Measurements from ENCODE around the gene ADGRG4. TPM values are rescaled to one million over a fixed set of nuclear protein-coding genes. Genes with fewer than 3 reads are reported as not detected.
A peak's percentile ranks its signal among the peaks of the same experiment; 100 is the strongest.
"Not testable (repeated sequence)": the region's sequence is repeated elsewhere in the genome, so short reads cannot be mapped to it uniquely, and the experiment has no call there.

ADGRG4 gene
- polyA plus RNA-seq, 6 donors from 2014 or later, result not detected

GRCh38 chrX:136271300-136271699, 29.5 kb upstream of the ADGRG4 start:
- H3K27ac Mint-ChIP-seq, result peak overlapping the region in 1 of 6 donors; percentile 0
- no peaks in the 10 kb centered on the region for H3K36me3 Mint-ChIP-seq
- H3K4me3 Mint-ChIP-seq, result peak overlapping the region in 2 of 8 donors; percentile 13 to 56
- H3K9me3 Mint-ChIP-seq, result no peaks in the 10 kb centered on the region
- ATAC-seq (ENCODE audit: low read depth in 2 of 2), result peak; percentile 57 to 64
- peak; percentile 15 for DNase-seq
- peaks cover 5 to 32% (median 7%) of the 10 kb centered on the region in 3 donors for H3K4me1 Mint-ChIP-seq
- H3K27me3 Mint-ChIP-seq, result no peaks in the 10 kb centered on the region

GRCh38 chrX:136272325-136272724, 28.4 kb upstream of the ADGRG4 start:
- Mint-ChIP-seq H3K27me3 (no peaks in the 10 kb centered on the region), H3K36me3 (no peaks in the 10 kb centered on the region), H3K4me1 (peaks cover 5 to 32% (median 7%) of the 10 kb centered on the region in 3 donors), H3K9me3 (no peaks in the 10 kb centered on the region), H3K27ac (no peak overlapping the region), H3K4me3 (no peak overlapping the region)
- no peak for ATAC-seq (ENCODE audit: low read depth in 2 of 2)
- no peak for DNase-seq

DNA sequence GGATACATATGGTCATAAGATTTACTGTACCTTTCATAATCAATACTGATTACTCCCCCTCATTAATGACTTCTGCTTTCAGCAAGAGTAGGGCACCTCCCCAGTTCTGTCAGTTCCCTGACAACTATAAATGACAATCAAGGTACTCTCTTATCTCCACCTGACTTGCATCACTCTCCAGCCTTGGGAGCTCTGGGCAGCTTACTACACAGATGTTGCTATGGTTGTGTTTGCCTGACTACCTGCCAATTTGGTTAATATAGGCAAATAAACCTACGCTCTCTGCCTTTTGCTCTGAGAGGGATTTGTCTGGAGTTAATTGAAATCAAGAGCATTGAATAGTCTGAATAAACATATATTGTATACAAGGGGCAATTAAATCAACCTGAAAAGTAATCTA, 26.8 kb upstream of the ADGRG4 start:
- H3K4me3 Mint-ChIP-seq, result no peak overlapping the region
- no peak overlapping the region for H3K27ac Mint-ChIP-seq
- no peaks in the 10 kb centered on the region for H3K36me3 Mint-ChIP-seq
- ATAC-seq (ENCODE audit: low read depth in 2 of 2) (no peak), DNase-seq (no peak)
- no peaks in the 10 kb centered on the region for H3K9me3 Mint-ChIP-seq
- peaks cover 5 to 25% (median 7%) of the 10 kb centered on the region in 3 donors for H3K4me1 Mint-ChIP-seq
- no peaks in the 10 kb centered on the region for H3K27me3 Mint-ChIP-seq

DNA sequence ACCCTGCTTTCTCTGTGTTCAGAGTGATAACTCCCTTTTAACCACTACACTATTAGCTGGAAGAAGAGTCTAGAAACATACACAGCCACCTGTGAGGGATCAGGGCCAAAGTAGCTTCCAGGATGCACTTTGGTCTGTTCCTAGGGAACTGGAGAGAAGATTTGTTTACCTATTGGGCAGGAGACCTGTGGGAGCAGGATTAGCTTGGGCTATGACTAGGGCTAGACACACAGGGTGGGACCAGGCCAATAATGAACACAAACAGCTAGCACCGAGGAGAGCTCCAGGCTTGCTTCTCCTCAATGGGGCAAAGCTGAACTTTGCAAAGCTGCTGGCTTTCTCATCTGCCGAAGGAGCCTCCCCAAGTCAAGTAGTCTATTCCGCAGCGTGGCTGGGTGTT, 25.2 kb upstream of the ADGRG4 start:
- H3K27ac Mint-ChIP-seq, result no peak overlapping the region
- ATAC-seq (ENCODE audit: low read depth in 2 of 2) (no peak), DNase-seq (no peak)
- peaks cover 0 to 10% (median 0%) of the 10 kb centered on the region in 3 donors for H3K27me3 Mint-ChIP-seq
- H3K4me3 Mint-ChIP-seq, result no peak overlapping the region
- H3K9me3 Mint-ChIP-seq, result no peaks in the 10 kb centered on the region
- H3K36me3 Mint-ChIP-seq, result no peaks in the 10 kb centered on the region
- peaks cover 5 to 18% (median 7%) of the 10 kb centered on the region in 3 donors for H3K4me1 Mint-ChIP-seq

DNA sequence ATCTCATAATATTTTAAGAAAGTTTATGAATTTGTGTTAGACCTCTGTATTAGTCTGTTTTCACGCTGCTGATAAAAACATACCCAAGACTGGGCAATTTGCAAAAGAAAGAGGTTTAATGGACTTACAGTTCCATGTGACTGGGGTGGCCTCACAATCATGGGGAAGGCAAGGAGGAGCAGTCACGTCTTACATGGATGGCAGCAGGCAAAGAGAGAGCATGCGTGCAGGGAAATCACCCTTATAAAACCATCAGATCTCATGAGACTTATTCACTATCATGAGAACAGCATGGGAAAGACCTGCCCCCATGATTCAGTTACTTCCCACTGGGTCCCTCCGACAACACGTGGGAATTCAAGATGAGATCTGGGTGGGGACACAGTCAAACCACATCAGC, 14.4 kb upstream of the ADGRG4 start:
- not testable (repeated sequence) for H3K4me1 Mint-ChIP-seq, H3K36me3 Mint-ChIP-seq

GRCh38 chrX:136291824-136292223, 8.9 kb upstream of the ADGRG4 start:
- ATAC-seq (ENCODE audit: low read depth in 2 of 2) (no peak), DNase-seq (no peak)
- Mint-ChIP-seq H3K9me3 (peaks cover 0 to 2% (median 0%) of the 10 kb centered on the region in 7 donors), H3K27ac (peak overlapping the region in 1 of 6 donors; percentile 24), H3K4me1 (no peaks in the 10 kb centered on the region), H3K27me3 (peaks cover 0 to 8% (median 0%) of the 10 kb centered on the region in 3 donors), H3K36me3 (no peaks in the 10 kb centered on the region), H3K4me3 (no peak overlapping the region)

More for the DNA sequence above, 14.4 kb upstream of the ADGRG4 start:
- not testable (repeated sequence) for H3K27ac Mint-ChIP-seq; H3K4me3 Mint-ChIP-seq; ATAC-seq (ENCODE audit: low read depth in 2 of 2); H3K27me3 Mint-ChIP-seq; DNase-seq; H3K9me3 Mint-ChIP-seq

- H3K4me3 Mint-ChIP-seq, result no peak overlapping the region
- H3K9me3 Mint-ChIP-seq, result peaks cover 0 to 2% (median 0%) of the 10 kb centered on the region in 7 donors
- DNase-seq (no peak), ATAC-seq (ENCODE audit: low read depth in 2 of 2) (no peak)
- H3K27me3 Mint-ChIP-seq, result peaks cover 0 to 8% (median 0%) of the 10 kb centered on the region in 3 donors
- no peak overlapping the region for H3K27ac Mint-ChIP-seq
- no peaks in the 10 kb centered on the region for H3K4me1 Mint-ChIP-seq
- H3K36me3 Mint-ChIP-seq, result no peaks in the 10 kb centered on the region
Measured at GRCh38 chrX:136292656-136293055, 8.1 kb upstream of the ADGRG4 start.

DNA sequence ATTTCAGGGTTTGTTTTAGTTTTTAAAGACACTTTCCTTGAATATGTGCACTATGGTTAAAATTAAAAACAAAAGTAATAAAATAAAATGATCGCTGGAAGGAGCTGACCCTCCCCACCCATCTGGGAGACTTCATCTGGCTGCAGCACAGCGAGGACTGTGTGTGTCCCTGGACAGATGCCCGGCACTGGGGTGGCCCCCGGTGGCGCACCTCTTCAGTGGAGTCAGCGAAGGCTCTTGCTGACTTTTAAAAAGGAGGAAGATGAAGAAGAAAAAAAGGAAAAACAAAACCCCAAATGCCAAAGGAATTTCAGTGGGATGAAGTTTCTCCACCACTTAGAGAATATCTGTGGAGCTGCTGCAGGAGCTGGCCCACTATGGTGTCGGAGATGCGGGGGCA, 5.4 kb upstream of the ADGRG4 start:
- Mint-ChIP-seq H3K36me3 (no peaks in the 10 kb centered on the region), H3K9me3 (peaks cover 0 to 12% (median 0%) of the 10 kb centered on the region in 7 donors), H3K27ac (no peak overlapping the region), H3K4me1 (no peaks in the 10 kb centered on the region), H3K4me3 (no peak overlapping the region), H3K27me3 (peaks cover 0 to 8% (median 0%) of the 10 kb centered on the region in 3 donors)
- DNase-seq (no peak), ATAC-seq (ENCODE audit: low read depth in 2 of 2) (no peak)

DNA sequence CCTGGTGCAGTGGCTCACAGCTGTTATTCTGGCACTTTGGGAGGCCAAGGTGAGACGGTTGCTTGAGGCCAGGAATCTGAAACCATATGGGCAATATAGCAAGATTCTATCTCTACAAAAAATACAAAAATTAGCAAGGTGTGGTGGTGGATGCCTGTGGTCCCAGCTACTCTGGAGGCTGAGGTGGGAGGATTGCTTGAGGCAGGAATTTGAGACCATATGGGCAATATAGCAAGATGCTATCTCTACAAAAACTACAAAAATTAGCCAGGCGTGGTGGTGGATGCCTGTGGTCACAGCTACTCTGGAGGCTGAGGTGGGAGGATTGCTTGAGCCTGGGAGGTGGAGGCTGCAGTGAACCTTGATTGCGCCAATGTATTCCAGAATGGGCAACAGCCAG, 2.3 kb downstream of the ADGRG4 start:
- Mint-ChIP-seq H3K9me3 (peaks cover 0 to 16% (median 3%) of the 10 kb centered on the region in 7 donors), H3K27me3 (peaks cover 0 to 15% (median 6%) of the 10 kb centered on the region in 3 donors), H3K4me1 (no peaks in the 10 kb centered on the region), H3K27ac (no peak overlapping the region), H3K4me3 (no peak overlapping the region), H3K36me3 (no peaks in the 10 kb centered on the region)
- ATAC-seq (ENCODE audit: low read depth in 2 of 2) (no peak), DNase-seq (no peak)

DNA sequence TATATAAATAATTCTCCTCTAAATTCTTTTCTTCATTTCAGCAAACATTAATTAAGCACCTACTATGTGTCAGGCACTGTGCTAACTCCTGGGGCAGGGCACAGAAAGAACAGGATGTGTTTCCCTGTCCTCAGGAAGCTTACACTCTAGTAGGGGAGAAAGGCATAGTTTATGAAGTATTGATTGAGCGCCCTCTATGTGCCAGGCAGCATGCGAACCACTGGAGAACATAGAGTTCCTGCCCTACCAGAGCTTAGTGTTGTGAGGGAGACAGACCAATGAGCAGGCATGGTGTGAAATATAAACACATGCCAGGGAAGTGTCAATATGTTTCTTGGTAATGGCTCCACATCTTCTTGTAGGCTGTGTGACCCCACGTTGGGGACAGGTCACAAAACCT, 3.7 kb downstream of the ADGRG4 start:
- ATAC-seq (ENCODE audit: low read depth in 2 of 2) (no peak), DNase-seq (no peak)
- Mint-ChIP-seq H3K27ac (no peak overlapping the region), H3K27me3 (peaks cover 0 to 15% (median 6%) of the 10 kb centered on the region in 3 donors), H3K9me3 (peaks cover 0 to 13% (median 3%) of the 10 kb centered on the region in 7 donors), H3K4me3 (no peak overlapping the region), H3K36me3 (no peaks in the 10 kb centered on the region), H3K4me1 (no peaks in the 10 kb centered on the region)

DNA sequence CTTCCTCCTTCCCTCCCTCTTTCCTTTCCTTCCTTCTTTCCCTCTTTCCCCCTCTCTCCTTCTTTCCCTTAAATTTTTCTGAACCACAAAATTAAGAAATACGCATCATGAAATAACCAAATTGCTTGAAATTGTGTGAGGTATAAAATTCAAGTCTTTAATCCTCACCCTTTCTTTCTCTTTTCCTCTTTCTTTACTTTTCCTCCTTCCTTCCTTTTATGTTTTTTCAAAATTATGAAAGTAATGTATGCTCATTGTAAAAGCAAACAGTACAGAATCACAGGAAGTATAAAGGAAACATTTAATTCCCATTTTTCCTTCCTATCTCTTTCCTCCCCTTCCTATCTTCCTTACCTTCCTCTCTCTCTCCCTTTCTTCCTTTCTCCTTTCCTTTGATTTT, 5.4 kb downstream of the ADGRG4 start:
- no peaks in the 10 kb centered on the region for H3K4me1 Mint-ChIP-seq

DNA sequence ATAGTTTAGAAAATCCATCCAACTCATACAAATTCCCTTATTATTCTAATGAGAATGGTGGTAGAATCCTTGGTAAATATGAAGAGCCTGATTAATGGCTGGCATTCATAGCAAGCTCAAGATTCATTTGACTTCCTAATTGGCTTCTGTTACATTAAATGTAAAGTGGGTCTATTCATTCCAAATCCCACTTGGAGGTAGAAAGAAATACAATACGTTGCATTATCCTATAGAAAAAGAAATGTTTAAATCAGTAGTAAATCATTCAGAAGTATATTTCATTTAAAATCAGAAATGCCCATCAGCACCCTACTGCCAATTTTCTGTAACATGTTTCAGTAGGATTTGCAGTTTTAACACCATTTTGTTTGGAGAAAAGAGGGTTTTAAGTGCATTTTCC, 6.7 kb downstream of the ADGRG4 start:
- Mint-ChIP-seq H3K4me1 (no peaks in the 10 kb centered on the region), H3K9me3 (peaks cover 0 to 3% (median 0%) of the 10 kb centered on the region in 7 donors), H3K4me3 (no peak overlapping the region), H3K27ac (no peak overlapping the region), H3K36me3 (no peaks in the 10 kb centered on the region), H3K27me3 (peaks cover 0 to 15% (median 6%) of the 10 kb centered on the region in 3 donors)
- ATAC-seq (ENCODE audit: low read depth in 2 of 2), result no peak
- DNase-seq, result no peak

More for the DNA sequence above, 5.4 kb downstream of the ADGRG4 start:
- ATAC-seq (ENCODE audit: low read depth in 2 of 2), result no peak
- DNase-seq, result no peak
- H3K36me3 Mint-ChIP-seq, result no peaks in the 10 kb centered on the region
- peaks cover 0 to 7% (median 0%) of the 10 kb centered on the region in 7 donors for H3K9me3 Mint-ChIP-seq
- no peak overlapping the region for H3K4me3 Mint-ChIP-seq
- H3K27me3 Mint-ChIP-seq, result peaks cover 0 to 15% (median 6%) of the 10 kb centered on the region in 3 donors
- no peak overlapping the region for H3K27ac Mint-ChIP-seq

- Mint-ChIP-seq H3K27me3 (peaks cover 0 to 15% (median 6%) of the 10 kb centered on the region in 3 donors), H3K4me1 (no peaks in the 10 kb centered on the region), H3K27ac (peak overlapping the region in 1 of 6 donors; percentile 44), H3K36me3 (no peaks in the 10 kb centered on the region), H3K4me3 (no peak overlapping the region), H3K9me3 (no peaks in the 10 kb centered on the region)
- DNase-seq, result no peak
- no peak for ATAC-seq (ENCODE audit: low read depth in 2 of 2)
Measured at GRCh38 chrX:136310411-136310810, 9.6 kb downstream of the ADGRG4 start.

DNA sequence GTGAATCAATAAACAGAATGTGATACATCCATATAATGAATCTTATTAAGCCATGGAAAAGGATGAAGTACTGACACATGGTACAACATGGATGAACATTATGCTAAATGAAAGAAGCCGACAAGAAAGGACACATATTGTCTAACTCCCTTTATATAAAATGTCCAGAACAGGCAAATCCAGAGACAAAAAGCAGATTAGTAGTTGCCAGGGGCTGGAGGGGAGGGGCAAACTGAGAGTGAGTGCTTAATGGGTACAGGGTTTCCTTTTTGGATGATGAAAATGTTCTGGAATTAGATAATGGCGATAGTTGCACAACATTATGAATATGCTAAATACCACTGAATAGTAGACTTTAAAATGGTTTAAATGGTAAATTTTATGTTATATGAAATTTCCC, 17.4 kb downstream of the ADGRG4 start:
- no peaks in the 10 kb centered on the region for H3K4me1 Mint-ChIP-seq

More for the DNA sequence above, 17.4 kb downstream of the ADGRG4 start:
- ATAC-seq (ENCODE audit: low read depth in 2 of 2) (no peak), DNase-seq (no peak)
- Mint-ChIP-seq H3K27me3 (no peaks in the 10 kb centered on the region), H3K9me3 (no peaks in the 10 kb centered on the region), H3K27ac (no peak overlapping the region), H3K4me3 (no peak overlapping the region), H3K36me3 (no peaks in the 10 kb centered on the region)

Data from naive B cell (primary cell).